GM12891 (cell line): ENCODE data around the gene PTPRN2.

Experiments used
- POLR2A ChIP-seq: IDR thresholded peaks from 2 replicates; pipeline ENCODE4 v1.6.1; 2011; ENCODE audit warnings: low read depth, low read length, control low read depth
- POLR2AphosphoS5 ChIP-seq: IDR thresholded peaks from 2 replicates; pipeline ENCODE4 v1.6.1; 2011; ENCODE audit warnings: low read depth, low read length, control low read depth
- TAF1 ChIP-seq: IDR thresholded peaks from 2 replicates; pipeline ENCODE4 v1.6.1; 2011; ENCODE audit warnings: low read depth, low read length, control low read depth

- TF ChIP-seq POLR2A (no peak), TAF1 (no peak), POLR2AphosphoS5 (no peak)
Measured at GRCh38 chr7:157848508-157849340, 738.9 kb downstream of the PTPRN2 start.
